ENCODE data around the gene GALNT17.

DNA sequence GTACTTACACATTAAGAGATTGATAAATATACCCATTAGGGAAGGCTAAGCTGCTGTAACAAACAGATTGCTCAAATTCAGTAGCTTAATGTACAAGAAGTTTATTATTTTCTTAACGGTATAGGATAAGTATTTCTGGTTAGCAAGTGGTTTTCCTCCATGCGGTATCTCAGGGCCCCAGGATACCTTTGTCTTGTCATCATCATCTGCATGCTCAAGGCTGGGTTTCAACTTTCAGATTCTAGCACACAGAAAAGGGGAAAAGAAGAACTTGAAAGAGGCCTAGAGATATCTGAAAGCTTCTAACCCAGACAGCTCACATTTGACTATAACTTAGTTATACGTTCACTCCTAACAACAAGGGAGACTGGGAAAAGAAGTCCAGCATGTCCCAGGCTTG, 11.8 kb upstream of the GALNT17 start:
- TF ChIP-seq, protein P1, sequence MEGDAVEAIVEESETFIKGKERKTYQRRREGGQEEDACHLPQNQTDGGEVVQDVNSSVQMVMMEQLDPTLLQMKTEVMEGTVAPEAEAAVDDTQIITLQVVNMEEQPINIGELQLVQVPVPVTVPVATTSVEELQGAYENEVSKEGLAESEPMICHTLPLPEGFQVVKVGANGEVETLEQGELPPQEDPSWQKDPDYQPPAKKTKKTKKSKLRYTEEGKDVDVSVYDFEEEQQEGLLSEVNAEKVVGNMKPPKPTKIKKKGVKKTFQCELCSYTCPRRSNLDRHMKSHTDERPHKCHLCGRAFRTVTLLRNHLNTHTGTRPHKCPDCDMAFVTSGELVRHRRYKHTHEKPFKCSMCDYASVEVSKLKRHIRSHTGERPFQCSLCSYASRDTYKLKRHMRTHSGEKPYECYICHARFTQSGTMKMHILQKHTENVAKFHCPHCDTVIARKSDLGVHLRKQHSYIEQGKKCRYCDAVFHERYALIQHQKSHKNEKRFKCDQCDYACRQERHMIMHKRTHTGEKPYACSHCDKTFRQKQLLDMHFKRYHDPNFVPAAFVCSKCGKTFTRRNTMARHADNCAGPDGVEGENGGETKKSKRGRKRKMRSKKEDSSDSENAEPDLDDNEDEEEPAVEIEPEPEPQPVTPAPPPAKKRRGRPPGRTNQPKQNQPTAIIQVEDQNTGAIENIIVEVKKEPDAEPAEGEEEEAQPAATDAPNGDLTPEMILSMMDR (IDR thresholded peaks at IDR 0.05; ENCODE audit: poor library complexity, severe bottlenecking), result no peak
- TF ChIP-seq EZH2 (IDR thresholded peaks at IDR 0.05; ENCODE audit: borderline replicate concordance, insufficient read depth, low read length, poor library complexity, severe bottlenecking), result no peak

All from neural cell (in vitro differentiated cells).